Pancreas (tissue), 10 donors: ENCODE measurements around the gene MRPL41. TPM values are rescaled to one million over a fixed set of nuclear protein-coding genes. Genes with fewer than 3 reads are reported as not detected.

ENCODE experiments used
- ATAC-seq, 4 donors: fragments of 200-7000 bp; cut with Tn5 transposase; one replicate each; pipeline versions ENCODE4 v1.8.0 to v1.9.1; 2020; ENCODE audit warnings: mild to moderate bottlenecking in 4 of 4, moderate library complexity in 4 of 4
- DNase-seq, 6 donors: peaks; one replicate each; pipeline ENCODE4 v3.0.0-alpha.2; 2020
- FAIRE-seq: peaks from 2 replicates; lab custom pipeline; 2012; peaks lifted over from hg19 to GRCh38; lab: Jason Lieb, UNC
- H3K27ac ChIP-seq, 4 donors: fragments of 200-600 bp; sonication (generic); 1 replicate in 3 of 4; 2 replicates in 1 of 4; pipeline versions ENCODE4 v1.5.0 to v1.8.0; 2020
- H3K27me3 ChIP-seq, 4 donors: fragments of 200-600 bp; one replicate each; pipeline ENCODE4 v1.8.0; 2021
- H3K36me3 ChIP-seq, 3 donors: fragments of 200-600 bp; sonication (generic) in 1 of 3; one replicate each; pipeline versions ENCODE4 v1.5.0 to v1.8.0; 2020 to 2021
- H3K4me1 ChIP-seq, 3 donors: fragments of 200-600 bp; one replicate each; pipeline ENCODE4 v1.8.0; 2021
- H3K4me3 ChIP-seq, 4 donors: fragments of 200-600 bp; sonication (generic) in 2 of 4; one replicate each; pipeline versions ENCODE4 v1.5.0 to v1.8.0; 2020 to 2021
- H3K9me3 ChIP-seq, 4 donors: fragments of 200-600 bp; one replicate each; pipeline ENCODE4 v1.8.0; 2021
- WGBS, 2 donors: extraction: QIAGEN DNeasy Blood & Tissue Kit; methylation state at CpG; one replicate each; pipeline ENCODE4 v1.1.7; 2013; 5-methylcytosine and 5-hydroxymethylcytosine counted together
- intact Hi-C, 3 donors: fragments of 100-400 bp; cut with DNase I; formaldehyde crosslinking; loops; one replicate each; pipeline versions ENCODE4 v1.11.1 to v1.14.2; 2022
- polyA plus RNA-seq, 2 donors: library from polyadenylated mRNA; stranded (reverse); fragments of 200-250 nt; gene quantifications; one replicate each; pipeline ENCODE4 v1.2.3, GENCODE V29; 2013
- total RNA-seq, 6 donors: library from RNA; stranded (reverse); fragmentation: NEBNext Ultra II Directional in 4 of 6; extraction: Animal tissue kit (Norgen Biotek cat#: 25700) in 4 of 6; gene quantifications; one replicate each; pipeline versions ENCODE4 v1.2.1 to v1.2.4, GENCODE V29; 2021 to 2023
- TF ChIP-seq, protein P1 (sequence below), 4 donors: fragments of 200-600 bp; sonication (generic) in 3 of 4; IDR thresholded peaks; one replicate each; pipeline versions ENCODE4 v1.5.0 to v1.8.0; 2021; ENCODE audit warnings: antibody characterized with exemption in 4 of 4
- donor health status: healthy with polysubstance abuse.
- donor health status: DM: no; HTN: no; CAD: no; lungs with moderate emphysema.
- donor health status: DM: no; HTN: no; CAD: no.
- donor health status: control.
- donor health status: control.
- donor health status: Bipolar disorder and iron deficiency.
- donor health status: DM: yes; HTN: yes; CAD: no.
- donor health status: DM: no; HTN: no; CAD: no.
- donor health status: DM: no; HTN: no; CAD: no.
- donor health status: DM: yes; HTN: yes; CAD: no.

Gene MRPL41
- total and polyA plus RNA-seq, 8 donors = 16.6 to 74.1 (median 23.6) TPM

DNA sequence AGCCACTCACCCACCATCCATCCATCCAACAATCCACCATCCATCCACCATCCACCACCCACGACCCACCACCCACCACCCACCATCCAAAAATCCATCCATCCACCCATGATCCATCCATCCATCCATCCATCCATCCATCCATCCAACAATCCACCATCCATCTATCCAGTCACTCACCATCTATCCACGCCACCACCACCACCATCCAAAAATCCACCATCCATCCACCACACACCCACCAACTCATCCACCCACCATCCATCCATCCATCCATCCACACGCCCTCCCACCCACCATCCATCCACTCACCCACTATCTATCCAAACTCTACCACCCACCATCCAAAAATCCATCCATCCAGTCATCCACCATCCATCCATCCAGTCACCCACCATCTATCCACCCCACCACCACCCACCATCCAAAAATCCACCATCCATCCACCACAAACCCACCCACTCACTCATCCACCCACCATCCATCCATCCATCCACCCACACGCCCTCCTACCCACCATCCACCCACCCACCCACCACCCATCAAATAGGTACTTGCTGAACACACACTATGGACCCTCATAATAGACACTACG, 18.0 kb downstream of the MRPL41 start:
- Histone ChIP-seq H3K27ac (no peak overlapping the region), H3K27me3 (no peaks in the 10 kb centered on the region), H3K4me3 (no peak overlapping the region), H3K9me3 (no peaks in the 10 kb centered on the region), H3K4me1 (no peaks in the 10 kb centered on the region), H3K36me3 (peaks cover 0 to 19% (median 5%) of the 10 kb centered on the region in 3 donors)
- FAIRE-seq = no peak
- no peak for DNase-seq
- no peak for ATAC-seq
- TF ChIP-seq, protein P1, sequence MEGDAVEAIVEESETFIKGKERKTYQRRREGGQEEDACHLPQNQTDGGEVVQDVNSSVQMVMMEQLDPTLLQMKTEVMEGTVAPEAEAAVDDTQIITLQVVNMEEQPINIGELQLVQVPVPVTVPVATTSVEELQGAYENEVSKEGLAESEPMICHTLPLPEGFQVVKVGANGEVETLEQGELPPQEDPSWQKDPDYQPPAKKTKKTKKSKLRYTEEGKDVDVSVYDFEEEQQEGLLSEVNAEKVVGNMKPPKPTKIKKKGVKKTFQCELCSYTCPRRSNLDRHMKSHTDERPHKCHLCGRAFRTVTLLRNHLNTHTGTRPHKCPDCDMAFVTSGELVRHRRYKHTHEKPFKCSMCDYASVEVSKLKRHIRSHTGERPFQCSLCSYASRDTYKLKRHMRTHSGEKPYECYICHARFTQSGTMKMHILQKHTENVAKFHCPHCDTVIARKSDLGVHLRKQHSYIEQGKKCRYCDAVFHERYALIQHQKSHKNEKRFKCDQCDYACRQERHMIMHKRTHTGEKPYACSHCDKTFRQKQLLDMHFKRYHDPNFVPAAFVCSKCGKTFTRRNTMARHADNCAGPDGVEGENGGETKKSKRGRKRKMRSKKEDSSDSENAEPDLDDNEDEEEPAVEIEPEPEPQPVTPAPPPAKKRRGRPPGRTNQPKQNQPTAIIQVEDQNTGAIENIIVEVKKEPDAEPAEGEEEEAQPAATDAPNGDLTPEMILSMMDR (IDR thresholded peaks at IDR 0.05) = no peak
- whole genome bisulfite sequencing, 2 donors = 93 to 95% methylated on average over 5 of the region's 5 CpGs
- intact Hi-C loops = loop anchor here in 1 of 3 donors (10.0 kb wide), 1 partner anchor 125 kb away; no protein-coding TSS in a partner anchor

DNA sequence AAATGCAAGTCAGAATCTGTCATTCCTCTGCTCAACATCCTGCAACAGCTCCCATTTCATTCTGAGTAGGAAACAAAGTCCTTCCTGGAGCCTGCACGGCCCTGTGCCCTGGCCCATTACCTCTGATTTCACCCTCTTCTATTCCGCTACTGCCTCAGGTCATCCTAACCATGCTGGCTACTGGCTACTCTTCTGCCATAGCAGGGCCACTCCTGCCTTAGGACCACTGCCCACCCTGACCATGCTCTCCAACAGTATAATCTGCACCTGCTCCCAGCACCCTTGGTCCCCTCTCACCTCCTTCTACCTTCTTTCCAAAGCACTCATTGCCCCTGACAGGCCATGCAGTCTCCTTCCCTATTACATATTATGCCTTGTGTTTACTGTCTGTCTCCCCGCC, 18.9 kb downstream of the MRPL41 start:
- H3K4me1 ChIP-seq = no peaks in the 10 kb centered on the region
- intact Hi-C loops = no loop called here
- H3K36me3 ChIP-seq = peaks cover 0 to 25% (median 5%) of the 10 kb centered on the region in 3 donors
- FAIRE-seq = no peak
- no peak for ATAC-seq
- DNase-seq = no peak
- no peaks in the 10 kb centered on the region for H3K9me3 ChIP-seq
- no peaks in the 10 kb centered on the region for H3K27me3 ChIP-seq
- H3K27ac ChIP-seq = no peak overlapping the region
- no peak overlapping the region for H3K4me3 ChIP-seq
- TF ChIP-seq, protein P1 (IDR thresholded peaks at IDR 0.05) = no peak
- WGBS, 2 donors = 94% methylated on average over 3 of the region's 3 CpGs

DNA sequence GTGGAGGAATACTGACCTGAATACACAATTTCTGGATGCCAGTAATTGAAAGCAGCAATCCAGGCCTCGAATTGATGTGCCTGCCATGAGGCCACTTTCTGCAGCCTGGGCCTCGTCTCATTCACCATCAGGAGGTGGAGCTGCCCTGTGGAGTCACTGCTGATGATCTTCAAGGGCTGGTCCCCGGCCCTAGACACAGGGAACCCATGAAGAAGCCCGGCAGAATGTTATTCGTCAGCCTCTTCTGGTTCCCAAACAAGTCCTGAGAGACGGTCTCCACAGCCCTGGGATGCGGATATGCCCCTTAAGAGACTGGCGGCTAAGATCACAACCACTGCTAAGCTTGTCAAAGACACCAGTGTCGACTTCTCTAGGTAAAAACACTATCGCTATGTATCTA, 22.5 kb downstream of the MRPL41 start:
- H3K4me1 ChIP-seq = peaks cover 7 to 15% (median 12%) of the 10 kb centered on the region in 3 donors
- ATAC-seq (no peak), DNase-seq (no peak), FAIRE-seq (no peak)
- H3K36me3 ChIP-seq = peaks cover 0 to 28% (median 5%) of the 10 kb centered on the region in 3 donors
- H3K9me3 ChIP-seq = no peaks in the 10 kb centered on the region
- TF ChIP-seq, protein P1 (IDR thresholded peaks at IDR 0.05) = no peak
- WGBS, 2 donors = 86 to 89% methylated on average over 10 of the region's 10 CpGs
- intact Hi-C loops = no loop called here
- no peak overlapping the region for H3K4me3 ChIP-seq
- H3K27me3 ChIP-seq = no peaks in the 10 kb centered on the region
- no peak overlapping the region for H3K27ac ChIP-seq

DNA sequence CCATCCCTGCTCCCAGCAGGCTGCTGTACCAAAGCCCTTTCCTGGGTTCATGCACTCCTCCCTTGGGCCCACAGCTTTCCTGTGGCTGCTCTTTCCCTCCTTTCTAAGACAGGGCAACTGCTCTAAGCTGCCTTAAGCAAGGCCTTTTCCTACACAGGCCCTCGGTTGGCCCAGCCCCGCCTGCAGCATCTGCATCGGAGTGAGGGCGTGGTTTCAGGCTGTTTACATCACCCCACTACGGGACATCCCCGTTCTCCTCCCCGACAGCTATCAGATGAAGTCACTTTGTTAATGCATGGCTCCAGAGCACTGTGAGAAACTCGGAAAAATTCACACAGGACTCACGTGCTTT, 23.7 kb downstream of the MRPL41 start:
- TF ChIP-seq, protein P1 (IDR thresholded peaks at IDR 0.05) = no peak
- ATAC-seq = no peak
- intact Hi-C loops = no loop called here
- no peak for FAIRE-seq
- DNase-seq = peak in 1 of 6 donors; percentile 18
- H3K9me3 ChIP-seq = no peaks in the 10 kb centered on the region
- no peaks in the 10 kb centered on the region for H3K27me3 ChIP-seq
- no peak overlapping the region for H3K4me3 ChIP-seq
- H3K27ac ChIP-seq = no peak overlapping the region
- peaks cover 7 to 17% (median 12%) of the 10 kb centered on the region in 3 donors for H3K4me1 ChIP-seq
- 68 to 72% methylated on average over 9 of the region's 9 CpGs for WGBS, 2 donors
- peaks cover 0 to 28% (median 5%) of the 10 kb centered on the region in 3 donors for H3K36me3 ChIP-seq

DNA sequence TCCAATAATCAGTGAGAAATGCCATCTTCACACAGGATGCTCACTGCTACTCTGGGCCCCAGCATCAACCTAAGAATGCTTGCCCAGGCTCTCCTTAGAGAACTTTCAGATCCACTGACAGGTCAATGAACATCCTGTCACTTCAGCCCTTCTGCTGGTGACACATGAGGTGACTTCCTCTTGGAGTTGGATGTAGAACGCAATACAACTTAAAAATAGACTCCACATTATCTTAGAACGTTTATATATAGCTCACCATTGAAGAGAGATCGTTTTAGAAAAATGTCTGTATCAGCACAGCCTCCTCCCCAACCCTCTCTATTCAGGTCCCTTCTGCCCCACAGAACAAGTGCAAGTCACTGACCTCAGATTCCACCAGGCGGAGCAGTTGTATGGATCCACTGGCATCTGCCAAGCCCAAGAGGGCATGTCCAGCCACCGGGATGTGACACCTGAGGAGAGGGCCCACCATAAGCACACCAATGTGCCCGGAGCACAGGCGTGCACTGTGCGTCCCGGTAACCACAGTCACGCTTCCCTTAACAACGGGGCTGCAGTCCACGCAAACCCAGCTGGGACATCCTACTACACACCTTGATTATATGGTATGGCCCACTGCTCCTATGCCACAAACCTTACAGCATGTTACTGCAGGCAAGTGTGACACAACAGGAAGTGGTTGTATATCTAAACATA, 24.2 kb downstream of the MRPL41 start:
- no peak for ATAC-seq
- intact Hi-C loops = no loop called here
- Histone ChIP-seq H3K27me3 (no peaks in the 10 kb centered on the region), H3K27ac (no peak overlapping the region), H3K36me3 (peaks cover 0 to 28% (median 5%) of the 10 kb centered on the region in 3 donors), H3K9me3 (no peaks in the 10 kb centered on the region), H3K4me1 (peaks cover 7 to 17% (median 12%) of the 10 kb centered on the region in 3 donors), H3K4me3 (no peak overlapping the region)
- no peak for FAIRE-seq
- DNase-seq = peak in 1 of 6 donors; percentile 27
- WGBS, 2 donors = 74 to 77% methylated on average over 12 of the region's 12 CpGs
- TF ChIP-seq, protein P1 (IDR thresholded peaks at IDR 0.05) = no peak
